Duodenal mucosa (tissue), 2 donors: ENCODE data around the gene SLC22A25.

Experiments used
- H3K27ac ChIP-seq: one replicate; pipeline ENCODE4 v1.7.0; 2013; ENCODE audit warnings: low read depth, low read length
- H3K27me3 ChIP-seq, 2 donors: one replicate each; pipeline ENCODE4 v1.7.0; 2013; ENCODE audit warnings: low read length in 2 of 2, control low read depth in 1 of 2; ENCODE audit not compliant: insufficient read depth in 2 of 2, control insufficient read depth in 1 of 2
- H3K36me3 ChIP-seq, 2 donors: one replicate each; pipeline ENCODE4 v1.7.0; 2013; ENCODE audit warnings: low read length in 2 of 2, control low read depth in 1 of 2; ENCODE audit not compliant: insufficient read depth in 2 of 2, control insufficient read depth in 1 of 2
- H3K4me1 ChIP-seq, 2 donors: one replicate each; pipeline ENCODE4 v1.7.0; 2013; ENCODE audit warnings: low read length in 2 of 2, control low read depth in 1 of 2; ENCODE audit not compliant: insufficient read depth in 2 of 2, control insufficient read depth in 1 of 2
- H3K4me3 ChIP-seq, 2 donors: one replicate each; pipeline ENCODE4 v1.7.0; 2013; ENCODE audit warnings: low read length in 2 of 2, low read depth in 1 of 2
- H3K9ac ChIP-seq, 2 donors: one replicate each; pipeline ENCODE4 v1.7.0; 2013; ENCODE audit warnings: low read length in 2 of 2, low read depth in 1 of 2
- H3K9me3 ChIP-seq, 2 donors: one replicate each; pipeline ENCODE4 v1.7.0; 2013; ENCODE audit warnings: low read length in 2 of 2, control low read depth in 1 of 2; ENCODE audit not compliant: control insufficient read depth in 1 of 2

Gene SLC22A25

GRCh38 chr11:63243533-63243932 is at the start of gene SLC22A25:
SLC22A25 (minus strand) TSS chr11:63243599; CDS start chr11:63229652, 13,947 bp downstream.
- Histone ChIP-seq H3K4me1 (no peaks in the 10 kb centered on the region), H3K36me3 (no peaks in the 10 kb centered on the region), H3K4me3 (no peak within 1 kb of the TSS), H3K27me3 (peaks cover 8 to 12% of the 10 kb centered on the region in 2 donors), H3K9ac (no peak within 1 kb of the TSS), H3K9me3 (no peaks in the 10 kb centered on the region), H3K27ac (no peak within 1 kb of the TSS)

GRCh38 chr11:63290285-63290684 is 46.9 kb upstream of the SLC22A25 start:
- no peaks in the 10 kb centered on the region for H3K36me3 ChIP-seq
- no peaks in the 10 kb centered on the region for H3K4me1 ChIP-seq
- no peaks in the 10 kb centered on the region for H3K9me3 ChIP-seq
- H3K4me3 ChIP-seq = no peak overlapping the region
- no peaks in the 10 kb centered on the region for H3K27me3 ChIP-seq
- H3K27ac ChIP-seq = no peak overlapping the region
- no peak overlapping the region for H3K9ac ChIP-seq

GRCh38 chr11:63289658-63290057 is 46.3 kb upstream of the SLC22A25 start:
- Histone ChIP-seq H3K27ac (no peak overlapping the region), H3K36me3 (no peaks in the 10 kb centered on the region), H3K4me1 (no peaks in the 10 kb centered on the region), H3K27me3 (no peaks in the 10 kb centered on the region), H3K9ac (no peak overlapping the region), H3K9me3 (no peaks in the 10 kb centered on the region), H3K4me3 (no peak overlapping the region)

GRCh38 chr11:63282579-63282978 is 39.2 kb upstream of the SLC22A25 start:
- Histone ChIP-seq H3K4me3 (no peak overlapping the region), H3K4me1 (no peaks in the 10 kb centered on the region), H3K36me3 (no peaks in the 10 kb centered on the region), H3K9ac (no peak overlapping the region), H3K27me3 (peaks cover 0 to 6% of the 10 kb centered on the region in 2 donors), H3K27ac (no peak overlapping the region), H3K9me3 (no peaks in the 10 kb centered on the region)

- H3K9ac ChIP-seq = no peak overlapping the region
- H3K36me3 ChIP-seq = no peaks in the 10 kb centered on the region
- H3K4me3 ChIP-seq = no peak overlapping the region
- peaks cover 0 to 6% of the 10 kb centered on the region in 2 donors for H3K27me3 ChIP-seq
- H3K9me3 ChIP-seq = no peaks in the 10 kb centered on the region
- no peaks in the 10 kb centered on the region for H3K4me1 ChIP-seq
- no peak overlapping the region for H3K27ac ChIP-seq
These were observed 37.5 kb upstream of the SLC22A25 start for GRCh38 chr11:63280920-63281319.

GRCh38 chr11:63277345-63277943 is 34.0 kb upstream of the SLC22A25 start:
- Histone ChIP-seq H3K4me3 (no peak overlapping the region), H3K9ac (no peak overlapping the region), H3K27ac (no peak overlapping the region), H3K9me3 (no peaks in the 10 kb centered on the region), H3K4me1 (no peaks in the 10 kb centered on the region), H3K27me3 (no peaks in the 10 kb centered on the region), H3K36me3 (no peaks in the 10 kb centered on the region)

GRCh38 chr11:63274776-63275175 is 31.4 kb upstream of the SLC22A25 start:
- no peak overlapping the region for H3K27ac ChIP-seq
- H3K9me3 ChIP-seq = no peaks in the 10 kb centered on the region
- no peak overlapping the region for H3K4me3 ChIP-seq
- H3K4me1 ChIP-seq = no peaks in the 10 kb centered on the region
- H3K36me3 ChIP-seq = no peaks in the 10 kb centered on the region
- no peaks in the 10 kb centered on the region for H3K27me3 ChIP-seq
- no peak overlapping the region for H3K9ac ChIP-seq

GRCh38 chr11:63273685-63274084 is 30.3 kb upstream of the SLC22A25 start:
- Histone ChIP-seq H3K9ac (no peak overlapping the region), H3K4me3 (no peak overlapping the region), H3K27me3 (no peaks in the 10 kb centered on the region), H3K9me3 (no peaks in the 10 kb centered on the region), H3K36me3 (no peaks in the 10 kb centered on the region), H3K27ac (no peak overlapping the region), H3K4me1 (no peaks in the 10 kb centered on the region)

GRCh38 chr11:63262547-63262946 is 19.1 kb upstream of the SLC22A25 start:
- no peak overlapping the region for H3K9ac ChIP-seq
- H3K4me1 ChIP-seq = no peaks in the 10 kb centered on the region
- H3K27ac ChIP-seq = no peak overlapping the region
- H3K9me3 ChIP-seq = no peaks in the 10 kb centered on the region
- peaks cover 0 to 4% of the 10 kb centered on the region in 2 donors for H3K27me3 ChIP-seq
- H3K36me3 ChIP-seq = no peaks in the 10 kb centered on the region
- no peak overlapping the region for H3K4me3 ChIP-seq

- Histone ChIP-seq H3K4me3 (no peak overlapping the region), H3K27ac (no peak overlapping the region), H3K36me3 (no peaks in the 10 kb centered on the region)
These were observed 7.9 kb upstream of the SLC22A25 start for GRCh38 chr11:63251312-63251711.

More at GRCh38 chr11:63251312-63251711, 7.9 kb upstream of the SLC22A25 start:
- Histone ChIP-seq H3K9me3 (no peaks in the 10 kb centered on the region), H3K27me3 (peaks cover 3 to 5% of the 10 kb centered on the region in 2 donors), H3K4me1 (no peaks in the 10 kb centered on the region), H3K9ac (no peak overlapping the region)
